Activated CD4-positive, alpha-beta T cell treated with anti-CD3 and anti-CD28 coated beads, Interleukin-10, Interleukin-2, amounts not matched to agents 100 ng/mL and 50 ng/mL, durations not matched to agents 16 hours and 8 hours (primary cell): ENCODE data around the gene RPL41.
"Not testable (repeated sequence)": the region's sequence is repeated elsewhere in the genome, so short reads cannot be mapped to it uniquely, and the experiment has no call there.

Experiments
- DNase-seq: peaks from one replicate; pipeline ENCODE4 v3.0.0-alpha.2; 2020

The RPL41 gene

GRCh38 chr12:56116267-56117081, at the start of gene RPL41:
Gene RPL41, plus strand, starts transcription at chr12:56116633.
- DNase-seq = peak; percentile 95

GRCh38 chr12:56071648-56072047, 44.8 kb upstream of the RPL41 start:
- no peak for DNase-seq

- no peak for DNase-seq
These were observed 42.0 kb upstream of the RPL41 start for GRCh38 chr12:56074396-56074795.

- not testable (repeated sequence) for DNase-seq
These were observed 38.5 kb upstream of the RPL41 start for GRCh38 chr12:56077966-56078365.

GRCh38 chr12:56078427-56078826, 38.0 kb upstream of the RPL41 start:
- no peak for DNase-seq

- peak; percentile 58 for DNase-seq
These were observed 37.3 kb upstream of the RPL41 start for GRCh38 chr12:56078931-56079722.

GRCh38 chr12:56079723-56080555, 36.5 kb upstream of the RPL41 start, which contains the start of gene ERBB3:
Gene ERBB3, plus strand, starts transcription at chr12:56080165. Its CDS starts 136 bp downstream, at chr12:56080301.
- DNase-seq = peak; percentile 69

GRCh38 chr12:56080556-56081138, 35.8 kb upstream of the RPL41 start:
- DNase-seq = no peak

GRCh38 chr12:56081393-56082347, 34.8 kb upstream of the RPL41 start:
- no peak for DNase-seq

- DNase-seq = no peak
These were observed 34.1 kb upstream of the RPL41 start for GRCh38 chr12:56082382-56082781.

- DNase-seq = no peak
These were observed 33.5 kb upstream of the RPL41 start for GRCh38 chr12:56082967-56083366.

GRCh38 chr12:56084958-56085543, 31.4 kb upstream of the RPL41 start:
- peak; percentile 52 for DNase-seq

GRCh38 chr12:56086096-56086495, 30.3 kb upstream of the RPL41 start:
- DNase-seq = no peak

GRCh38 chr12:56086608-56087007, 29.8 kb upstream of the RPL41 start:
- no peak for DNase-seq

- no peak for DNase-seq
These were observed 29.2 kb upstream of the RPL41 start for GRCh38 chr12:56087220-56087619.

- DNase-seq = no peak
These were observed 18.7 kb upstream of the RPL41 start for GRCh38 chr12:56097738-56098137.

GRCh38 chr12:56098592-56098991, 17.8 kb upstream of the RPL41 start:
- no peak for DNase-seq

GRCh38 chr12:56099787-56100186, 16.6 kb upstream of the RPL41 start:
- DNase-seq = no peak

GRCh38 chr12:56101045-56101444, 15.4 kb upstream of the RPL41 start:
- no peak for DNase-seq

- DNase-seq = no peak
These were observed 13.8 kb upstream of the RPL41 start for GRCh38 chr12:56102683-56103065.
